Stimulated activated naive CD8-positive, alpha-beta T cell treated with anti-CD3 and anti-CD28 coated beads, Interleukin-15, amount 100 ng/mL, for 72 hours (primary cell): ENCODE results near the gene R3HDM2.

ENCODE experiments used
- ATAC-seq: fragments of 150-1000 bp; cut with Tn5 transposase; 2 replicates; pipeline ENCODE4 v1.10.0; 2021; ENCODE audit warnings: mild to moderate bottlenecking, moderate library complexity
- DNase-seq, 2 donors: peaks; one replicate each; pipeline ENCODE4 v3.0.0; 2021 to 2022
- H3K27ac Mint-ChIP-seq, 2 donors: one replicate each; pipeline ENCODE4 v1.8.0; 2022; ENCODE audit warnings: mild to moderate bottlenecking in 2 of 2, mixed read lengths in 2 of 2, moderate library complexity in 2 of 2
- H3K27me3 Mint-ChIP-seq: one replicate; pipeline ENCODE4 v1.8.0; 2022; ENCODE audit warnings: mixed read lengths
- H3K4me1 Mint-ChIP-seq: one replicate; pipeline ENCODE4 v1.8.0; 2022; ENCODE audit warnings: mild to moderate bottlenecking, mixed read lengths
- H3K4me3 Mint-ChIP-seq, 2 donors: one replicate each; pipeline ENCODE4 v1.8.0; 2022; ENCODE audit warnings: mild to moderate bottlenecking in 2 of 2, mixed read lengths in 2 of 2, moderate library complexity in 1 of 2
- H3K9me3 Mint-ChIP-seq, 2 donors: one replicate each; pipeline ENCODE4 v1.8.0; 2022; ENCODE audit warnings: mixed read lengths in 2 of 2

The R3HDM2 gene

GRCh38 chr12:57247041-57247440 lies 183.8 kb downstream of the R3HDM2 start:
- H3K27ac Mint-ChIP-seq, result no peak overlapping the region
- H3K27me3 Mint-ChIP-seq, result peaks cover 28% of the 10 kb centered on the region
- ATAC-seq, result no peak
- no peaks in the 10 kb centered on the region for H3K9me3 Mint-ChIP-seq
- DNase-seq, result no peak
- peaks cover 37% of the 10 kb centered on the region for H3K4me1 Mint-ChIP-seq
- no peak overlapping the region for H3K4me3 Mint-ChIP-seq

GRCh38 chr12:57244312-57244696 lies 186.5 kb downstream of the R3HDM2 start:
- Mint-ChIP-seq H3K27ac (no peak overlapping the region), H3K4me1 (peaks cover 60% of the 10 kb centered on the region), H3K27me3 (peaks cover 46% of the 10 kb centered on the region)

GRCh38 chr12:57243521-57244311 lies 187.1 kb downstream of the R3HDM2 start:
- no peaks in the 10 kb centered on the region for H3K9me3 Mint-ChIP-seq
- H3K4me3 Mint-ChIP-seq, result peak overlapping the region; percentile 95 to 97
- H3K27ac Mint-ChIP-seq, result no peak overlapping the region
- DNase-seq (peak; percentile 86), ATAC-seq (peak; percentile 29)
- H3K27me3 Mint-ChIP-seq, result peaks cover 51% of the 10 kb centered on the region
- peaks cover 59% of the 10 kb centered on the region for H3K4me1 Mint-ChIP-seq

More at GRCh38 chr12:57244312-57244696, 186.5 kb downstream of the R3HDM2 start:
- DNase-seq, result no peak
- ATAC-seq, result no peak
- no peaks in the 10 kb centered on the region for H3K9me3 Mint-ChIP-seq
- peak overlapping the region; percentile 95 to 97 for H3K4me3 Mint-ChIP-seq

DNA sequence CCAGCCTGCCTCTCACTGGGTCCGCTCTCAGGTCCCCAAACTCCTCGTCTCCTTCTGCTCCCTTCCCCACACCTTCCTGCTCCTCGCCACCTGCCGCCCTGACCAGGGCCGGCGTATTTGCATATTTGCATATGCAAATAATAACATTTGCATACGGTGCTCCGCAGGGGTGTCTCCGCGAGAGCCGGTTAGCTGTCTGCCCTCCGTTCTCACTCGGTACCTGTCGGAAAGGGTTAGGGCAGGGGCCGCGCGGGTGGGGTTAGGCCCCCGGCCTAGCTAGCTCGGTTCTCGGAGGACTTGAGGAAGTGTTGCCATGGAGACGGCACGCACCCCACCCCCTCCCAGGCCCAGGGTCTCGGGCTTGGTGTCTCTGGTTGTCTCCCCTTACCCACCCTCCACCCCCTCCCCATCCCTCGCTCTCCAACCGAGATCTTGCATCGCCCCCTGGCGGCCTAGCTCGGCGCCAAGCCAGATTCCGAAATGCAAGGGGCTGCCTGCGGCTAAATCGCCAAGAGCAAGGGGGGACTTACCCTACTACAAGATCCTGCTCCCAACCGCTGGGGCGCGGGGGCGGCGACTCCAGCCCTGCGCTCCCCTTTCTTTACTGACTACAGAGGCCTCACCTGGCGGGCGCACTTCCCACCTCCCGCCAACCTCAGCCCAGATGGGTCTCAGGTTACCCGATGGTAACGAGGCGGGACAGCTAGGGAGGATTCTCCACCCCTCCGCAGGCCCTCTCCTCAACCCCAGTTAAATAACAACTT lies 188.0 kb downstream of the R3HDM2 start:
- Mint-ChIP-seq H3K4me3 (peak overlapping the region; percentile 95 to 97), H3K9me3 (no peaks in the 10 kb centered on the region), H3K27ac (peak overlapping the region in 1 of 2 donors; percentile 28), H3K27me3 (peaks cover 60% of the 10 kb centered on the region), H3K4me1 (peaks cover 64% of the 10 kb centered on the region)
- DNase-seq (peak; percentile 79 to 82), ATAC-seq (peak; percentile 29)

DNA sequence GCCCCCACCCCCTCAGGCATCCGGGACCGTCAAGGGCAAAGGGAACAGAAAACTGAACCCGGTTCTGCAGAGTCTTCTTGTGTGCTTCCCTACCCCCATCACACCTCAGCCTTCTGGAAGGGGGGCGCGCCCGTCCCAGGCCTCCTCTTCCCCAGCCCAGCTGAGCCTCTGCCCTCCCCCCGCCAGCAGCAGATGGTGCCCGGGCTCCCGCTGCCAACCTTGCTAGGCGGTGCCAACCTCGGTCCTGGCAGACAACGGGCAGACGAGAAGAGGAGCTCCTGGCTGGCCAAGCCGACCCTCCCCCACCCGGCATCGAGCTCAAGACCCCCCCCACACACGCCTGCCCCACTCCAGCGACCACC lies 188.5 kb downstream of the R3HDM2 start:
- peak overlapping the region in 1 of 2 donors; percentile 28 for H3K27ac Mint-ChIP-seq
- peak overlapping the region; percentile 95 to 97 for H3K4me3 Mint-ChIP-seq
- DNase-seq (peak in 1 of 2 donors; percentile 26), ATAC-seq (no peak)
- H3K27me3 Mint-ChIP-seq, result peaks cover 65% of the 10 kb centered on the region
- H3K9me3 Mint-ChIP-seq, result no peaks in the 10 kb centered on the region
- peaks cover 70% of the 10 kb centered on the region for H3K4me1 Mint-ChIP-seq

- Mint-ChIP-seq H3K4me1 (peaks cover 77% of the 10 kb centered on the region), H3K4me3 (peak overlapping the region; percentile 95 to 97), H3K9me3 (no peaks in the 10 kb centered on the region), H3K27ac (peak overlapping the region in 1 of 2 donors; percentile 77), H3K27me3 (peaks cover 72% of the 10 kb centered on the region)
- DNase-seq (peak in 1 of 2 donors; percentile 32), ATAC-seq (no peak)
Measured at GRCh38 chr12:57241402-57242310, 189.2 kb downstream of the R3HDM2 start.

- DNase-seq (peak; percentile 52 to 55), ATAC-seq (peak; percentile 10)
- Mint-ChIP-seq H3K27me3 (peaks cover 79% of the 10 kb centered on the region), H3K4me3 (peak overlapping the region; percentile 95 to 97), H3K27ac (peak overlapping the region; percentile 95 to 99), H3K4me1 (peaks cover 84% of the 10 kb centered on the region), H3K9me3 (no peaks in the 10 kb centered on the region)
Measured at GRCh38 chr12:57240926-57241401, 189.9 kb downstream of the R3HDM2 start.

- DNase-seq (peak; percentile 77 to 83), ATAC-seq (peak; percentile 32)
- H3K4me1 Mint-ChIP-seq, result peaks cover 90% of the 10 kb centered on the region
- peaks cover 85% of the 10 kb centered on the region for H3K27me3 Mint-ChIP-seq
- H3K27ac Mint-ChIP-seq, result peak overlapping the region; percentile 95 to 99
- H3K4me3 Mint-ChIP-seq, result peak overlapping the region; percentile 95 to 97
- H3K9me3 Mint-ChIP-seq, result no peaks in the 10 kb centered on the region
Measured at GRCh38 chr12:57240066-57240921, 190.5 kb downstream of the R3HDM2 start.

GRCh38 chr12:57239587-57240065 lies 191.2 kb downstream of the R3HDM2 start:
- DNase-seq (no peak), ATAC-seq (peak; percentile 0)
- Mint-ChIP-seq H3K4me3 (peak overlapping the region; percentile 95 to 97), H3K9me3 (no peaks in the 10 kb centered on the region), H3K4me1 (peaks cover 97% of the 10 kb centered on the region), H3K27ac (peak overlapping the region; percentile 95 to 99), H3K27me3 (peaks cover 83% of the 10 kb centered on the region)

GRCh38 chr12:57238854-57239554 lies 191.8 kb downstream of the R3HDM2 start:
- ATAC-seq (peak; percentile 58), DNase-seq (peak; percentile 92 to 95)
- H3K27ac Mint-ChIP-seq, result peak overlapping the region; percentile 95 to 99
- H3K4me1 Mint-ChIP-seq, result peaks cover 98% of the 10 kb centered on the region
- peak overlapping the region; percentile 95 to 97 for H3K4me3 Mint-ChIP-seq
- peaks cover 77% of the 10 kb centered on the region for H3K27me3 Mint-ChIP-seq
- no peaks in the 10 kb centered on the region for H3K9me3 Mint-ChIP-seq

GRCh38 chr12:57237932-57238853 lies 192.7 kb downstream of the R3HDM2 start:
- H3K9me3 Mint-ChIP-seq, result no peaks in the 10 kb centered on the region
- H3K27ac Mint-ChIP-seq, result peak overlapping the region in 1 of 2 donors; percentile 99
- DNase-seq, result peak; percentile 56 to 58

GRCh38 chr12:57237596-57237931 lies 193.3 kb downstream of the R3HDM2 start:
- no peak for ATAC-seq
- Mint-ChIP-seq H3K9me3 (no peaks in the 10 kb centered on the region), H3K27ac (peak overlapping the region in 1 of 2 donors; percentile 92), H3K4me1 (peaks cover 98% of the 10 kb centered on the region), H3K4me3 (peak overlapping the region; percentile 95 to 97), H3K27me3 (peaks cover 66% of the 10 kb centered on the region)
- DNase-seq, result peak in 1 of 2 donors; percentile 39

More at GRCh38 chr12:57237932-57238853, 192.7 kb downstream of the R3HDM2 start:
- Mint-ChIP-seq H3K27me3 (peaks cover 71% of the 10 kb centered on the region), H3K4me3 (peak overlapping the region; percentile 95 to 97), H3K4me1 (peaks cover 98% of the 10 kb centered on the region)
- ATAC-seq, result peak; percentile 8
